Stimulated activated CD8-positive, alpha-beta memory T cell treated with anti-CD3 and anti-CD28 coated beads, Interleukin-12 subunit alpha, Interleukin-12 subunit beta, amount 100 ng/mL, for 24 hours (primary cell): ENCODE results near the gene FAM162A.
"Not testable (repeated sequence)": the region's sequence is repeated elsewhere in the genome, so short reads cannot be mapped to it uniquely, and the experiment has no call there.

Experiments used
- DNase-seq: peaks from one replicate; pipeline ENCODE4 v3.0.0-alpha.2; 2020; ENCODE audit errors: extremely low read depth

Gene FAM162A

GRCh38 chr3:122416966-122417365, 33.0 kb downstream of the FAM162A start:
- DNase-seq = no peak

GRCh38 chr3:122421101-122421500, 37.1 kb downstream of the FAM162A start:
- DNase-seq = no peak

GRCh38 chr3:122421836-122422235, 37.9 kb downstream of the FAM162A start:
- no peak for DNase-seq

GRCh38 chr3:122427857-122428471, 44.0 kb downstream of the FAM162A start:
- no peak for DNase-seq

GRCh38 chr3:122430371-122430770, 46.4 kb downstream of the FAM162A start:
- no peak for DNase-seq

- no peak for DNase-seq
These were observed 52.0 kb downstream of the FAM162A start for GRCh38 chr3:122435950-122436349.

- no peak for DNase-seq
These were observed 59.1 kb downstream of the FAM162A start for GRCh38 chr3:122443090-122443489.

- DNase-seq = not testable (repeated sequence)
These were observed 59.9 kb downstream of the FAM162A start for GRCh38 chr3:122443762-122444490.

GRCh38 chr3:122444491-122444887, 60.5 kb downstream of the FAM162A start:
- DNase-seq = not testable (repeated sequence)

- not testable (repeated sequence) for DNase-seq
These were observed 64.2 kb downstream of the FAM162A start for GRCh38 chr3:122448218-122448617.

- DNase-seq = no peak
These were observed 67.4 kb downstream of the FAM162A start for GRCh38 chr3:122451371-122451770.

GRCh38 chr3:122456074-122456473, 72.1 kb downstream of the FAM162A start:
- DNase-seq = no peak

GRCh38 chr3:122457706-122458105, 73.7 kb downstream of the FAM162A start:
- DNase-seq = no peak

- DNase-seq = no peak
These were observed 75.0 kb downstream of the FAM162A start for GRCh38 chr3:122458992-122459391.

GRCh38 chr3:122461806-122462205, 77.8 kb downstream of the FAM162A start:
- no peak for DNase-seq
